Stimulated activated naive CD8-positive, alpha-beta T cell treated with anti-CD3 and anti-CD28 coated beads, Interleukin-15, amount 100 ng/mL, for 72 hours (primary cell): ENCODE measurements around the gene CUL7.

ENCODE experiments used
- ATAC-seq: fragments of 150-1000 bp; cut with Tn5 transposase; 2 replicates; pipeline ENCODE4 v1.10.0; 2021; ENCODE audit warnings: mild to moderate bottlenecking, moderate library complexity
- DNase-seq, 2 donors: peaks; one replicate each; pipeline ENCODE4 v3.0.0; 2021 to 2022
- H3K27ac Mint-ChIP-seq, 2 donors: one replicate each; pipeline ENCODE4 v1.8.0; 2022; ENCODE audit warnings: mild to moderate bottlenecking in 2 of 2, mixed read lengths in 2 of 2, moderate library complexity in 2 of 2
- H3K27me3 Mint-ChIP-seq: one replicate; pipeline ENCODE4 v1.8.0; 2022; ENCODE audit warnings: mixed read lengths
- H3K4me1 Mint-ChIP-seq: one replicate; pipeline ENCODE4 v1.8.0; 2022; ENCODE audit warnings: mild to moderate bottlenecking, mixed read lengths
- H3K4me3 Mint-ChIP-seq, 2 donors: one replicate each; pipeline ENCODE4 v1.8.0; 2022; ENCODE audit warnings: mild to moderate bottlenecking in 2 of 2, mixed read lengths in 2 of 2, moderate library complexity in 1 of 2
- H3K9me3 Mint-ChIP-seq, 2 donors: one replicate each; pipeline ENCODE4 v1.8.0; 2022; ENCODE audit warnings: mixed read lengths in 2 of 2

The CUL7 gene

DNA sequence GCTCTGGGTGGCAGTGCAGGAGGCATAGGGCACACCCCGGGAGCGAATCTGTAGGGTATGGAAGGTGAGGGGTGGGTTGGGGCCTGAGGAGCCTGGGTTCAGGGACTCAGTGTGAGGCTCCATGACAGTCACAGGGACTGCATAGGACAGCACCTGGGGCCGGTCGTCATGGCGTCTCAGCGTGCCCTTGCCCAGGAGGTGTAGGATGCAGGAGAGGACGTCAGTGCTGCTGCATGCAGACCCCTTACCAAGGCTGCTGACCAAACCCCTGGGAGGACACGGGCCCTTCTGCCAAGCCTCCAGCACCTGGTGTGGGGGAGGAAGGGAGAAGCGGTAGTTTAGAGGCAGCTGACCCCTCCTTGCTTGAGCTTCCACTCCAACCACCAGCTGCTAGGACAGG lies 15.9 kb downstream of the CUL7 start:
- no peaks in the 10 kb centered on the region for H3K27me3 Mint-ChIP-seq
- no peak overlapping the region for H3K4me3 Mint-ChIP-seq
- no peak for DNase-seq
- peak; percentile 36 for ATAC-seq
- H3K9me3 Mint-ChIP-seq, result no peaks in the 10 kb centered on the region
- H3K4me1 Mint-ChIP-seq, result no peaks in the 10 kb centered on the region
- H3K27ac Mint-ChIP-seq, result no peak overlapping the region

DNA sequence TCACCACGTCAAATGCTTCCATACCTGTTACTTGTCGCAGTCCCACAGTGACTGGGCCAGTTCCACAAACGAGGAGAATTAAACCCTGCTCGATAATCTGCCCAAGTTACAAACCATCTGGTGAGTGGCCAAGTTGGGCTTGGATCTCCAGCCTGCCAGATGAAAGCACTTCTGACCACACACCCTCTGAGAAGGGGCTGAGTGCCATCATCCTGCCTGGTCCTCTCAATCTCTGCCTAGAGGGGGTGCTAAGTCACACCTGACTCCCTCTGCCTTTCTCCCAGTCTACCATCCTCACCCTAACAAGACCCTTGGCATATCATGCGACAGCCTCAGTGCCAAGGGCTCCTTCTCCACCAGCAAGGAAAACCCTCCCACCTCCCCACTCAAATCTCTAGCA lies 16.5 kb downstream of the CUL7 start:
- no peak overlapping the region for H3K4me3 Mint-ChIP-seq
- no peaks in the 10 kb centered on the region for H3K27me3 Mint-ChIP-seq
- ATAC-seq (no peak), DNase-seq (no peak)
- H3K9me3 Mint-ChIP-seq, result no peaks in the 10 kb centered on the region
- no peak overlapping the region for H3K27ac Mint-ChIP-seq
- no peaks in the 10 kb centered on the region for H3K4me1 Mint-ChIP-seq

DNA sequence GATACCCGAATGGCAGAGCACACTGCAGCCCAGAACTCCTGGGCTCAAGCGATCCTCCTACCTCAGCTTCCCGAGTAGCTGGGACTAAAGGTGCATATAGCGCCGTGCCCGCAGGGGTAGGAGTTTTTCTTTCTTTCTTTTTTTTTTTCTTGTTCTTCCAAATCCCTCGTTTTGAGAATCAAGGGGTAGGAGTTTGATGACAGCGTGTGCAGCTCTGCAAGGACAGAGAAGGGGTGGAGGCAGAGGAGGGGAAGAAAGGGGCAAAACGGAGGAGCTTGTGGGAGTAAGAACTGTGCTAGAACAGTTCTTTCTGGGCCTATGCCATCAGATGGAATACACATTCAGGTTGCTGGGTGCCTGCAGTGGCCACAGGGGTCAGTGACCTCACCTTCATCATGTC lies 16.9 kb downstream of the CUL7 start:
- Mint-ChIP-seq H3K9me3 (no peaks in the 10 kb centered on the region), H3K4me1 (no peaks in the 10 kb centered on the region), H3K4me3 (no peak overlapping the region), H3K27me3 (no peaks in the 10 kb centered on the region), H3K27ac (no peak overlapping the region)
- ATAC-seq (no peak), DNase-seq (no peak)

DNA sequence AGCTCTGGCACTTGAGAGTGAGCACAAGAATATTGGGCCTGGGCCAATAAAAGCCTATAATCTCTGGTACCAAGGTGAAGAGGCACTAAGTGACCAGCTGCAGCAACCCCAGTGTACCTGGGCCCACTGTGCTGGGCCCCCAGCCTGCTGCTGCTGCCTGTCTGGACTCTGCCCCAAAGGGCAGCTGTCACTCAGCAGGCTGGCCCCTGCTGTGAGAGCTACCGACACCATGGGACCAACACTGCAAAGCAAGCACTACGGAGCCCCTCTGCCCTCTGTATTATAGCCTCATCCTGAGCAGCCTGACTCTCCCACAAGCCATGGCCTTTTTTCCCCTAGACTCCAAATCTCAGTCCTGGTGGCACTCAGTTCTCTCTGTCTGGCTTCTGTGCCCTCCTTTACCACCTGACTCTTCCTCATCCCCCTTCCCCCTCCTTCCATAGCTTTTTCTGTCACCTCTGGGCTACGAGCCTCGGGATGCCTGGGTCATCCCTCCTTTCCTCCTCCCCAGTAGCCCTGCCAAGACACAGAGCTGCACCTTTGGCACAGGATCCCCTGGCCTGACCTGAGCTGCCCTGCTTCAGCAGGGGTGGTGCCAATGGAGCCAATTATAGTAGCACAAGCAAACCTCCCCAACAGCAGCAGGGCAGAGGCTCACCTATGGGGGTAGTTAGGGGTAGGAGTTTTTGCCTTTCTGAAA lies 18.0 kb downstream of the CUL7 start:
- DNase-seq (no peak), ATAC-seq (no peak)
- H3K27me3 Mint-ChIP-seq, result no peaks in the 10 kb centered on the region
- H3K27ac Mint-ChIP-seq, result no peak overlapping the region
- no peaks in the 10 kb centered on the region for H3K4me1 Mint-ChIP-seq
- no peaks in the 10 kb centered on the region for H3K9me3 Mint-ChIP-seq
- H3K4me3 Mint-ChIP-seq, result no peak overlapping the region

DNA sequence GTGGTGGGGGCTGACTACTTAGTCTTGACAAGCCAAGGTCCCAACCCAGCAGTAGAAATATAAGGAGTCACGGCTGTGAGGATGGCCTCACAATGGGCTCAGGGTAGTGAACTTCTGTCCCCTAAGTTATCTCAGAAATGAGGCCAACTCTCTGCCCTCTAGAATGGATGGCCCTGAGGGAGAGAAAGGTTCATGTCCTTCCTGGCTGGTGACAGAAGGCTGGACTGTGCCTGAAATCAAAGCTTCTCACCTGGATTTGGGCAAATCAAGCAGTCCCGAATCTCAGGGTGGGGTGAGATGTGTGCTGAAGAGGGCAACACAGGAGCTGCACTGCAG lies 19.5 kb downstream of the CUL7 start:
- Mint-ChIP-seq H3K27me3 (no peaks in the 10 kb centered on the region), H3K9me3 (no peaks in the 10 kb centered on the region), H3K4me3 (no peak overlapping the region), H3K4me1 (no peaks in the 10 kb centered on the region), H3K27ac (no peak overlapping the region)
- DNase-seq, result no peak
- no peak for ATAC-seq

DNA sequence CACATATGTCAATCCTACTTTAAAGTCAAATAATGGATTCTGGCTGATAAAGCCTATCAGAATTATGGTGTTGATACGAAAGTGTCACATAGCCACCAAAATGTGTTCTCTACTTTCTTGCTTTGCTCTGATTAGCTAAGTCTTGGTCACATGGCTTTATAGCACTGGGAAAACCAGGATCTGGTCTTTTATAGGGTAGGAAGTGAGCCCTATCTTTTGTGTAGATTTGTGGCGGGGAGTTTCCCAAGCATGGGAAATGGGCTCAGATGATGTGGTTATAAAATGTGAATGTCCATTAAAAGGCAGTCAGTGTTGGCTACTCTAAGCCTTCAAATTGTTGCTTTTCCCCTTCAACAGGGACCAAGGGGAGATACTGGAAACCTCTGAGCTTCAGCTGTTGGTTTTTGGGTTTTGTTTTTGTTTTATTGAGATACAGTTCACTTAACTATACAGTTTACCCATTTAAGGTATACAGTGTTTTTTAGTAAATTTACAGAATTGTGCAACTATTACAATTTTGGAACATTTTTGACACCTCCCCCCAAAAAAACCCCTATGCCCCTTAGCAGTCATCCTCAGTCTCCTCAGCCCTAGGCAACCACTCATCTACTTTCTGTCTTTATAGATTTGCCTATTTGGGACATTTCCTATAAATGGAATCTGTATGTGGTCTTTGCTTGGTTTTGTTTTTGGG lies 20.0 kb downstream of the CUL7 start:
- Mint-ChIP-seq H3K4me3 (no peak overlapping the region), H3K4me1 (no peaks in the 10 kb centered on the region), H3K27ac (peak overlapping the region in 1 of 2 donors; percentile 3), H3K27me3 (no peaks in the 10 kb centered on the region), H3K9me3 (no peaks in the 10 kb centered on the region)
- no peak for ATAC-seq
- no peak for DNase-seq

DNA sequence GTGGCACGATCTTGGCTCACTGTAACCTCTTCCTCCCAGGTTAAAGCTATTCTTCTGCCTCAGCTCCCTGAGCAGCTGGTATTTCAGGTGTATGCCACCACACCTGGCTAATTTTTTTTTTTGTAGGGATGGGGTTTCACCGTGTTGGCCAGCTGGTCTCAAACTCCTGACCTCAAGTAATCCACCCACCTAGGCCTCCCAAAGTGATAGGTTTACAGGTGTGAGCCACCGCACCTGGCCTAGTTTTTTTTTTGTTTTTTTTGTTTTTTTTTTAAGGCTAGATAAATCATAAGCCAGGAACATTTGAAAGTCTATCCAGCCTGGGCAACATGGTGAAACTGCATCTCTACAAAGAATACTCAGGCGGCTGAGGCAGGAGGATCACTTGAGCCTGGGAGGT lies 21.3 kb downstream of the CUL7 start:
- Mint-ChIP-seq H3K27me3 (no peaks in the 10 kb centered on the region), H3K4me1 (no peaks in the 10 kb centered on the region), H3K27ac (peak overlapping the region in 1 of 2 donors; percentile 52), H3K4me3 (no peak overlapping the region), H3K9me3 (no peaks in the 10 kb centered on the region)
- ATAC-seq, result no peak
- no peak for DNase-seq

DNA sequence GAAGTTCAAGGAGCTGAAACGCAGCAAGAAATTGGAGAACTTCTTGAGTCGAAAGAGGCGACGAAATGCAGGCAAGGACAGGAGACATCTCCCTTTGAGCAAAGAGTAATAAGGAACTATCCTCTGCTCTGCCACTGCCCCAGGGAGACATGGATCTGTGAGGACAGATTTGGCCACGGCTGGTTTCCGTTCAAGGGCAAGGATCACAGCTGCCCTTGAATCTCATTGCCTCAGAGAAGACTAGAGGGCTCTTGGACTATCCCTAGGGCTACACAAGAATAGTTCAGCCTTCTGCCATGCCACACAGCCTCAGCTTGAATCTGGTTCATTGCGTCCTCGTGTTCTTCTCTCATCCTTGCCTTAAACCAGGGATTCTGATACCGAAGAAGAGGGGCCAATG lies 24.5 kb downstream of the CUL7 start:
- DNase-seq (no peak), ATAC-seq (no peak)
- Mint-ChIP-seq H3K4me1 (peaks cover 6% of the 10 kb centered on the region), H3K9me3 (no peaks in the 10 kb centered on the region), H3K4me3 (no peak overlapping the region), H3K27me3 (no peaks in the 10 kb centered on the region), H3K27ac (no peak overlapping the region)

DNA sequence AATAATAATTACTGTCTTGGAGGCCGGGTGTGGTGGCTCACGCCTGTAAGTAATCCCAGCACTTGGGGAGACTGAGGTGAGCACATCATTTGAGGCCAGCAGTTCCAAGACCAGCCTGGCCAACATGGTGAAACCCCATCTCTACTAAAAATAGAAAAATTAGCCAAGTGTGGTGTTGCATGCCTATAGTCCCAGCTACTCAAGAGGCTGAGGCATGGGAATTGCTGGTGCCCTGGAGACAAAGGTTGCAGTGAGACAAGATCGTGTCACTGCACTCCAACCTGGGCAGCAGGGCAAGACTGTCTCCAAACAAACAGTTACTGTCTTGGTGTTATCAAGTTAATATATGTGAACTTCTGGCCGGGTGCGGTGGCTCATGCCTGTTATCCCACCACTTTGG lies 27.3 kb downstream of the CUL7 start:
- no peaks in the 10 kb centered on the region for H3K27me3 Mint-ChIP-seq
- H3K27ac Mint-ChIP-seq, result no peak overlapping the region
- no peak overlapping the region for H3K4me3 Mint-ChIP-seq
- no peak for ATAC-seq
- peaks cover 21% of the 10 kb centered on the region for H3K4me1 Mint-ChIP-seq
- no peaks in the 10 kb centered on the region for H3K9me3 Mint-ChIP-seq
- no peak for DNase-seq

DNA sequence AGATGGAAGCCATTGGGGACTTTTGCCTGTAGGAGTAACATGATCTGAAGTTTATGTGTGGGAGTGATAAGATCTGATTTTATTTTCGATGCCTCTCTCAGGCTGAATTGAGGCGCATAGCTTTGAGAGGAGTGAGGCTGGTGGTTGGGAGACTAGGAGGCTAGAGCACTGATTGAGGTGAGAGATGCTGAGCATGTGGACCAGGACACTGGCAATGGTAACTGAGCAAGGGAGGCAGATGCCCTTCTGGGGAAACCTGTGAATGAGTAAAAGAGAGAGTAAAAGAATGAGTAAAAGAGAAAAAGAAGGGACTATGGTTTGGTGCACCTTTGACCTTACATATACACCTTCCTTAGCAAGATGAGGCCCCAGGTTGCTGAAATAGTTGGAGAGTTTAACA lies 29.2 kb downstream of the CUL7 start:
- ATAC-seq (no peak), DNase-seq (no peak)
- peaks cover 34% of the 10 kb centered on the region for H3K4me1 Mint-ChIP-seq
- no peaks in the 10 kb centered on the region for H3K9me3 Mint-ChIP-seq
- H3K4me3 Mint-ChIP-seq, result peak overlapping the region in 1 of 2 donors; percentile 34
- peak overlapping the region; percentile 4 to 80 for H3K27ac Mint-ChIP-seq
- no peaks in the 10 kb centered on the region for H3K27me3 Mint-ChIP-seq

DNA sequence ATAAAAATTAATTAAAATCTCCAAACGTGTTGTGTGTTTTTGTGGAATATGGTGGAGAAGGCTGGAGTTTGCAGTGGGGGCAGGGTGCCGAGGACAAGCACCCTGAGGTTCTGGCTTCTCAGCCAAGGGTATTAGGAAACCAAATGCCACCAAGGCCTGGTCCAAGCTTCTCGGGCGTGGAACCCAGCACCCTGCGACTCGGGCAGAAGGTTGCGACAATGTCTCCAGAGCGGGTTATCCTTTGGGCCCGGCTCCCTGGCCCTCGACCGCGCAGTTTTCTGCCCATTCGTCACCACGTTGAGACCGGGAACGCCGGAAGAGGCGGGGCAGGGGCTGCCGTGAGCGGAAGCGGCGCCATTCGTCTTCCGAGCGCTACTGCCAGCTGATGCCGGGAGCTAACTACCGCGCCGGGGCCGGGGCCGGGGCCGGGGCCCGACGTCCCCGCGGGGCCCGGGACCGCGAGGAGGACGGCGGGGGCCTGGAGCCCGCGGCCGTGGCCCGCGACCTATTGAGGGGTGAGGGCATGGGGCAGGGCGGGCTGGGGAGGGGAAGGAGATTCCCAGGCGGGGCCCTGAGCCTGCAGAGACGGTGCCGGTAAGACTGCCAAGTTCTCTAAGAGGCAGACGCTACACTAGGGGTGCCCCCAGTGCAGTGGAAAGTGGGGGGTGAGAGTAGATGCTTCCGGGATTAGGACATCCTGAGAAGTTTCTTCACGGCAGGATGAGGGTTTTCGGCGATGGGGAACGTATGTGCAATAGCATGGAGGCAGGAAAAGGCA lies 32.2 kb downstream of the CUL7 start, which contains the start of gene RRP36:
Gene RRP36, plus strand, starts transcription at position 354 of the 778 bp plus-strand sequence. Its CDS starts 32 bp downstream, at position 386.
- Mint-ChIP-seq H3K27me3 (no peaks in the 10 kb centered on the region), H3K9me3 (no peaks in the 10 kb centered on the region), H3K4me3 (peak within 1 kb of the TSS; percentile 93 to 95), H3K4me1 (peaks cover 54% of the 10 kb centered on the region), H3K27ac (peak within 1 kb of the TSS; percentile 86 to 89)
- peak; percentile 85 for ATAC-seq
- DNase-seq, result peak; percentile 46 to 55

DNA sequence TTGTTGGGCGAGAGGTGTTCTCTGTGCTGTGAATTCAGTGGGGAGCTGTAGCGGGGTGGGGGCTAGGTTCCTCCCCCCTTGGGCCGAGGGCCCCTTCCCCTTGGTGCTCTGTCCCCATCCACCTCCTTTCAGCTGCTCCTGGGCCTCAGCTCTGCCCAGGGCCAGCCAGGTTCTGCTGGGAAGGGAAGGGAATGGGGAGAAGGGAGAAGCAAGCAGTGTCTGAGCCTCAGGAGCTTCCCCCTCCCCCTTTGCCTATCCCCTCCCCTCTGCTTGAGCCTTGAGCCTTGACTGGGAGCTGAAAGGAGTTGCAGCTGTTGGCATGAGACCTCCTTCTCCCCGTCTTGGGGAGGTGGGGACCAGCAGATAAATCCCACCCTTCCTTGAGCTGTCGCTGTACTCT lies 32.8 kb downstream of the CUL7 start:
- Mint-ChIP-seq H3K4me3 (peak overlapping the region; percentile 84 to 93), H3K27ac (peak overlapping the region in 1 of 2 donors; percentile 83), H3K27me3 (no peaks in the 10 kb centered on the region), H3K4me1 (peaks cover 60% of the 10 kb centered on the region), H3K9me3 (no peaks in the 10 kb centered on the region)
- peak; percentile 11 for ATAC-seq
- no peak for DNase-seq

DNA sequence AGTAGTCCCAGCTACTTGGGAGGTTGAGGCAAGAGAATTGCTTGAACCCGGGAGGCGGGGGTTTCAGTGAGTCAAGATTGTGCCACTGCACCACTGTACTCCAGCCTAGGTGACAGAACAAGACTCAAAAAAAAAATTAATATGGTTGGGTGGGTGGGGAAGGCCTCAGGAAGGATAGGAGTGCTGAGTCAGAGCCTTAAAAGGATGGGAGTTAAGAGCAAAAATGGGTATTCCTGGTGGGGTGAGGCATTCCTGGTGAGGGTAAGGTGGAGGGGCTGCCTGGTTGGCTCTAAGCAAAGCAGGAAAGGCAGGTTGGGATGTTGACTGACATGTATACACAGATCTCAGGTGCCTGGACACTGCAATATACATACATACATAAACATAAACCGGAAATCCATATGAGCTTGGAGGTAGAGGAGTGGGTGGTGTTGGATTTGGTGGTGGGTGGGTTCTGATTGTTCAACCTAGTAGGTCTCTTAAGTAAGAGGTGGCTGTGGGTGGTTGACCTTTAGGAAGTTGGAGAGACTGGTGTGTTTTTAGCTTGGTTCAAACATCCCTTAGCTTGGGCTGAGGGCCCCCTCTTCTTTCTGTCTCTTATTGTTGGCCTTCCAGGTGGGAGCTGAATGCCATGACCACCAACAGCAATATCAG lies 33.5 kb downstream of the CUL7 start:
- no peaks in the 10 kb centered on the region for H3K27me3 Mint-ChIP-seq
- peaks cover 62% of the 10 kb centered on the region for H3K4me1 Mint-ChIP-seq
- H3K27ac Mint-ChIP-seq, result peak overlapping the region in 1 of 2 donors; percentile 53
- DNase-seq, result no peak
- no peaks in the 10 kb centered on the region for H3K9me3 Mint-ChIP-seq
- no peak for ATAC-seq
- peak overlapping the region in 1 of 2 donors; percentile 22 for H3K4me3 Mint-ChIP-seq

DNA sequence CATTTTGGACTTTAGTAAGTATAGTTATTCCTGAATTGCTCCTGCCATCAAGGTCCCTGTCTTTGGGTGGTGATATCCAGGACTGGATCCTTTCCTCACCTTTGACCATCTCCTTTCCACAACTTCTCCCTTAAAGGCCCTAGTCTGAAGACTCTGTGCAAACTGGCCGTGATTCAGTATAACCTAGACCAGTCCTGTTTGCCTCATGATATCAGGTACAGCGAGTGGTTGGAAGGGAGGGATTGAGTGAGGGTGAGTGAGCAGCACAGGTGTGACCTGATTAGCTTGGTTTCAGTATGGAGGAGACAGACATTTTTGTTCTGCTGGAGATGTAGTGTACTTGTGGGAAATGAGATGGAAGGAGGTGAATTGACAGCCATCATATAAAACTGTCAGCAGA lies 34.5 kb downstream of the CUL7 start:
- ATAC-seq (no peak), DNase-seq (no peak)
- no peaks in the 10 kb centered on the region for H3K27me3 Mint-ChIP-seq
- no peaks in the 10 kb centered on the region for H3K9me3 Mint-ChIP-seq
- H3K4me3 Mint-ChIP-seq, result no peak overlapping the region
- no peak overlapping the region for H3K27ac Mint-ChIP-seq
- H3K4me1 Mint-ChIP-seq, result peaks cover 65% of the 10 kb centered on the region

DNA sequence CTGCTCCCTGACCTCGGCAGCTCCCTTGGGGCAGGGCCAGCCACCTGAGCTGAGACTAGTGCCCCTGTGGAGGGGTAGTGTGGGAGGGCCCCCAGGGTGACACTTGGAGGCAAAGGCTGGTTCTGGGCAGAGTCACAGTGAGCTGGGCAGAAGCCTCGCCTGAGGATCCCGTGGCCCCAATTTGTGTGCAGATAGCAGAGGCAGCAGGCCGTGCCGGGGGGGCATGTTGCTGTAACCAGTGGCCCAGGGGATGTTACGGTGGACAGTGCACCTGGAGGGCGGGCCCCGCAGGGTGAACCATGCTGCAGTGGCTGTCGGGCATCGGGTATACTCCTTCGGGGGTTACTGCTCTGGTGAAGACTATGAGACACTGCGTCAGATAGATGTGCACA lies 36.7 kb downstream of the CUL7 start:
- no peak overlapping the region for H3K4me3 Mint-ChIP-seq
- no peak overlapping the region for H3K27ac Mint-ChIP-seq
- H3K27me3 Mint-ChIP-seq, result no peaks in the 10 kb centered on the region

More for the DNA sequence above, 36.7 kb downstream of the CUL7 start:
- Mint-ChIP-seq H3K4me1 (peaks cover 72% of the 10 kb centered on the region), H3K9me3 (no peaks in the 10 kb centered on the region)
- DNase-seq (no peak), ATAC-seq (no peak)
